Bronchial epithelial cell (primary cell): ENCODE measurements around the gene SCFD1. TPM values are rescaled to one million over a fixed set of nuclear protein-coding genes. Genes with fewer than 3 reads are reported as not detected.
"Not testable (repeated sequence)": the region's sequence is repeated elsewhere in the genome, so short reads cannot be mapped to it uniquely, and the experiment has no call there.

Experiments used
- DNase-seq: peaks from one replicate; pipeline ENCODE4 v3.0.0-alpha.2; 2010; ENCODE audit warnings: low read depth
- FAIRE-seq: peaks from 2 replicates; lab custom pipeline; 2011; peaks lifted over from hg19 to GRCh38; lab: Jason Lieb, UNC
- H3K27me3 ChIP-seq: 2 replicates; pipeline ENCODE4 v1.5.1; 2011; ENCODE audit warnings: low read length; ENCODE audit not compliant: control insufficient read depth, insufficient read depth
- H3K36me3 ChIP-seq: 2 replicates; pipeline ENCODE4 v1.5.1; 2011; ENCODE audit warnings: low read length; ENCODE audit not compliant: control insufficient read depth, insufficient read depth
- H3K4me3 ChIP-seq: 2 replicates; pipeline ENCODE4 v1.5.1; 2011; ENCODE audit warnings: mild to moderate bottlenecking, low read depth, low read length, control low read depth
- CTCF ChIP-seq: IDR thresholded peaks from 2 replicates; pipeline ENCODE4 v1.5.1; 2011; ENCODE audit warnings: mild to moderate bottlenecking, moderate library complexity, low read length, control low read depth, inconsistent platforms; ENCODE audit not compliant: insufficient read depth, severe bottlenecking
- total RNA-seq: library from RNA; depleted of rRNA; stranded (reverse); fragments of >200 nt; gene quantifications from 2 replicates; pipeline ENCODE4 v1.2.1, GENCODE V29; 2014

SCFD1 gene
- total RNA-seq, 1 donor from 2014 or later = 101 TPM

DNA sequence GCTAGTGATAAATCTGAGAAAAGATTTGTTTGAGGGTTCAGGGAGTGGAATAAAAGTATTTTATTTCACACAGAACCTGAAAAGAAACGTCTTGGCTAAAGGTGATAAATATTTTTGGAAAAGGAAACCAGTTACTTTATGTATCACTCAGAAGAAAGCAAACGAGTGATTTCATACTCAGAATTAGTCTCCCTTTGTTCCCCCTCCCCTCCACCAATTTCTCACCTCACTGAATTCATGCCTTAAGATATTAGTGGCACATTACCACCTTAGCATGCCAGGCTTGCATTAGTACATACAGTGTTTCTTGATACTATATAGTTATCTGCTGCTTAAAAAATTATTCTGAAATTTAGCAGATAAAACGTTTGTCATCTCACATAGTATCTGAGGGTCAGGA, 35.0 kb upstream of the SCFD1 start:
- peaks cover 1% of the 10 kb centered on the region for H3K36me3 ChIP-seq
- DNase-seq (no peak), FAIRE-seq (no peak)
- H3K27me3 ChIP-seq = no peaks in the 10 kb centered on the region
- no peak for TF ChIP-seq CTCF
- H3K4me3 ChIP-seq = no peak overlapping the region

DNA sequence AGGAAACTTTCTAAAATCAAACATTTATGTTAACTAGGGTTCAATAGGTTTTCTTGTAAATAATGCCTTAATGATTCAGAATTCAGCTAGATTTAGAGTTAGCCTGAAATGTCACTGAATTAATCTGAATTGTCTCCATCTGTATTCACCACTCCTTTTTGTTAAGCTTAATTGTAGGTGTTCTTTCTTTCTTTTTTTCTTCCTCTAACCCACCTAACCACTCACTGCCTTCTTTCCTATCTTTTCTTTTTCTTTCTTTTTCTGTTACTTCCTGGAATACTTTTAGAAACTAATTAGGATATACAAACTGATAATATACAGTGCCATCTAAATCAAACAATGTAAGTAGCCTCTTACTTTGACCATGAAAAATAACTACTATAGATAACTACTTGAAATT, 33.2 kb upstream of the SCFD1 start:
- peaks cover 1% of the 10 kb centered on the region for H3K36me3 ChIP-seq
- no peak for FAIRE-seq

DNA sequence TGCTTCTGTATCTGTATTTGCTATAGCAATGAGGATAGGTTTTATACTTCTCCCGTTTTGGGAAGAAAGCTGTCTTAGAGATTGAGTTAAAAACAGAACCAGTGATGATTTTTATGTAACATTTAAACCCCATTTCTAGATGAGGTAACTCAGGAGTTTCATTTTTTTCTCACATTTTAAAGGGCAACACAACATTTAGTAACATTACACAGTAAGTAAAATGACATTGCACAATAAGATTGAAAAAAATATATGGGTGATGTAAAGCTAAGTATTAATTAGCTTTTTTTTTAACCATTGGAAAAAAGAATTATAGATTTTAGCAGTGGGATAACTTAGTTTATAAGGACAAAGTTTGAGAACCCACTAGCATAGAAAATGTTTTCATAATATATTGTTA, 25.2 kb upstream of the SCFD1 start:
- TF ChIP-seq CTCF = no peak
- DNase-seq = no peak
- no peak for FAIRE-seq

More for the DNA sequence above, 33.2 kb upstream of the SCFD1 start:
- no peak overlapping the region for H3K4me3 ChIP-seq
- no peak for DNase-seq
- H3K27me3 ChIP-seq = no peaks in the 10 kb centered on the region
- no peak for TF ChIP-seq CTCF

GRCh38 chr14:30597504-30597903, 24.6 kb upstream of the SCFD1 start:
- no peak for TF ChIP-seq CTCF
- no peaks in the 10 kb centered on the region for H3K27me3 ChIP-seq
- no peak overlapping the region for H3K4me3 ChIP-seq
- no peak for FAIRE-seq
- H3K36me3 ChIP-seq = peaks cover 4% of the 10 kb centered on the region
- no peak for DNase-seq

More for the DNA sequence above, 25.2 kb upstream of the SCFD1 start:
- no peak overlapping the region for H3K4me3 ChIP-seq
- peaks cover 2% of the 10 kb centered on the region for H3K36me3 ChIP-seq
- H3K27me3 ChIP-seq = no peaks in the 10 kb centered on the region

- no peak overlapping the region for H3K4me3 ChIP-seq
- no peaks in the 10 kb centered on the region for H3K27me3 ChIP-seq
- H3K36me3 ChIP-seq = peaks cover 7% of the 10 kb centered on the region
- DNase-seq (no peak), FAIRE-seq (no peak)
- TF ChIP-seq CTCF = no peak
Observed at GRCh38 chr14:30600922-30601918, 20.9 kb upstream of the SCFD1 start.

GRCh38 chr14:30603402-30603801, 18.7 kb upstream of the SCFD1 start:
- no peak for TF ChIP-seq CTCF
- Histone ChIP-seq H3K4me3 (no peak overlapping the region), H3K27me3 (no peaks in the 10 kb centered on the region), H3K36me3 (peaks cover 7% of the 10 kb centered on the region)
- FAIRE-seq (no peak), DNase-seq (no peak)

DNA sequence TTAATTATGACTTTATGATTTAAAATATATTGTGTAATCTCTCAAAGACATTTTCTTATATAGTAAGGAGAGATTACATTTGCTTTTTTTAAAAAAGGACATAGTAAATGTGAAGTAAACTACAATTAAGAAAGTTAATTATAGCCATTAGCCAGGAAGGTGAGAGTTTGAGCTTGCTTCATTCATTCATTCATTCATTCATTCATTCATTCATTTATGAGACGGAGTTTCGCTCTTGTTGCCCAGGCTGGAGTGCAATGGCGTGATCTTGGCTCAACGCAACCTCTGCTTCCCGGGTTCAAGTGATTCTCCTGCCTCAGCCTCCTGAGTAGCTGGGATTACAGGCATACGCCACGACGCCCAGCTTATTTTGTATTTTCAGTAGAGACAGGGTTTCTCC, 17.4 kb upstream of the SCFD1 start:
- DNase-seq, H3K4me3 ChIP-seq, FAIRE-seq, H3K27me3 ChIP-seq, H3K36me3 ChIP-seq: not testable (repeated sequence)
